Measurements from ENCODE around the gene LGALS14. TPM values are rescaled to one million over a fixed set of nuclear protein-coding genes. Genes with fewer than 3 reads are reported as not detected.

Gene LGALS14

Small RNAs within 50 kb of the gene (small RNA-seq; reads per million reads assigned to genes)
- gene RPS29P27 (ENCODE audit: insufficient read depth): not detected
